Measurements from ENCODE around the gene HDDC2. TPM values are rescaled to one million over a fixed set of nuclear protein-coding genes. Genes with fewer than 3 reads are reported as not detected.

The HDDC2 gene
- total RNA-seq, 4 donors from 2014 or later: 52.0 to 78.3 (median 66.5) TPM

DNA sequence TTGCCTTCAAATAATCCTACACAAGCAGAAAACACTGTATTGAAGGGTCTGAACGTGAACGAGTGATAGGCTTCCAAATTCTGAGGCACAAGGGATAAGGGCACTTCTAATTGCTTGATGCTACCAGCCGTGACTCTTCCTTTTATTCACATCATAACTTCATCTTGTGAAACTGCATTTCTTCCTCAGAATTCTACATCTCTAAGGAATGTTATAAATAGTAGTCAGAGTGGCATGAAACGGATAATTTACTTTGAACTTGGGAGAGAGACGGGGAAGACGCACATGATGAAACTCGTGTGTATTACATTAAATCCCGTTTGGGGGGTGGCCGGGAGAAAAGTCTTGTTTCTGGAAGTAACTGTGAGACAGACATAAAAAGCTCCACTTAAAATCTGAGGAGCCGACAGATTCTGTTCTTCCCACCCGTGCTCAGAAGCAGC lies 754 bp downstream of the HDDC2 start:
- Histone ChIP-seq H3K9me3 (no peaks in the 10 kb centered on the region), H3K27me3 (no peaks in the 10 kb centered on the region), H3K36me3 (peaks cover 21% of the 10 kb centered on the region), H3K27ac (peak overlapping the region; percentile 93), H3K4me3 (peak overlapping the region; percentile 88), H3K4me1 (peaks cover 28% of the 10 kb centered on the region)
- 5% methylated on average over 11 of the region's 11 CpGs for WGBS
- DNase-seq (ENCODE audit: low spot score in 2 of 2): no peak
- TF ChIP-seq POLR2AphosphoS5 (IDR thresholded peaks at IDR 0.05): no peak
- no peak for TF ChIP-seq EP300 (IDR thresholded peaks at IDR 0.05)
- TF ChIP-seq, protein P1, sequence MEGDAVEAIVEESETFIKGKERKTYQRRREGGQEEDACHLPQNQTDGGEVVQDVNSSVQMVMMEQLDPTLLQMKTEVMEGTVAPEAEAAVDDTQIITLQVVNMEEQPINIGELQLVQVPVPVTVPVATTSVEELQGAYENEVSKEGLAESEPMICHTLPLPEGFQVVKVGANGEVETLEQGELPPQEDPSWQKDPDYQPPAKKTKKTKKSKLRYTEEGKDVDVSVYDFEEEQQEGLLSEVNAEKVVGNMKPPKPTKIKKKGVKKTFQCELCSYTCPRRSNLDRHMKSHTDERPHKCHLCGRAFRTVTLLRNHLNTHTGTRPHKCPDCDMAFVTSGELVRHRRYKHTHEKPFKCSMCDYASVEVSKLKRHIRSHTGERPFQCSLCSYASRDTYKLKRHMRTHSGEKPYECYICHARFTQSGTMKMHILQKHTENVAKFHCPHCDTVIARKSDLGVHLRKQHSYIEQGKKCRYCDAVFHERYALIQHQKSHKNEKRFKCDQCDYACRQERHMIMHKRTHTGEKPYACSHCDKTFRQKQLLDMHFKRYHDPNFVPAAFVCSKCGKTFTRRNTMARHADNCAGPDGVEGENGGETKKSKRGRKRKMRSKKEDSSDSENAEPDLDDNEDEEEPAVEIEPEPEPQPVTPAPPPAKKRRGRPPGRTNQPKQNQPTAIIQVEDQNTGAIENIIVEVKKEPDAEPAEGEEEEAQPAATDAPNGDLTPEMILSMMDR (IDR thresholded peaks at IDR 0.05): no peak
- TF ChIP-seq POLR2A (IDR thresholded peaks at IDR 0.05): no peak

DNA sequence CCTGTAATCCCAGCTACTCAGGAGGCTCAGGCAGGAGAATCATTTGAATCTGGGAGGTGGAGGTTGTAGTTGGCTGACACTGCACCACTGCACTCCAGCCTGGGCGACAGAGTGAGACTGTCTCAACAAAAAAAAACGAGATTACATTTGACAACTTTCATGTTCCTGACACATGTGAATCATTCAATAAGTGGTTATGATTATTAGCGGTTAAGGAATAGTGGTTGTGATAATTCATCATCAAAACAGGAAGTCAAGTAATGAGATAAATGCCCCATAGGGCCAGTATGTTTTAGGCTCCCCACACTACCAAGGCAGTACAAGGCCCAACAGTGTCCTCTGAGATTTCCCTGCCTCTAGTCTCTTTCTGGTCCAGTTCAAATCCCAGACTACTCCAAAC lies 2.5 kb downstream of the HDDC2 start:
- Histone ChIP-seq H3K27me3 (no peaks in the 10 kb centered on the region), H3K9me3 (no peaks in the 10 kb centered on the region), H3K36me3 (peaks cover 21% of the 10 kb centered on the region), H3K27ac (no peak overlapping the region), H3K4me1 (peaks cover 41% of the 10 kb centered on the region), H3K4me3 (no peak overlapping the region)
- WGBS: 97% methylated on average over 3 of the region's 3 CpGs
- no peak for TF ChIP-seq EP300 (IDR thresholded peaks at IDR 0.05)
- no peak for DNase-seq (ENCODE audit: low spot score in 2 of 2)

DNA sequence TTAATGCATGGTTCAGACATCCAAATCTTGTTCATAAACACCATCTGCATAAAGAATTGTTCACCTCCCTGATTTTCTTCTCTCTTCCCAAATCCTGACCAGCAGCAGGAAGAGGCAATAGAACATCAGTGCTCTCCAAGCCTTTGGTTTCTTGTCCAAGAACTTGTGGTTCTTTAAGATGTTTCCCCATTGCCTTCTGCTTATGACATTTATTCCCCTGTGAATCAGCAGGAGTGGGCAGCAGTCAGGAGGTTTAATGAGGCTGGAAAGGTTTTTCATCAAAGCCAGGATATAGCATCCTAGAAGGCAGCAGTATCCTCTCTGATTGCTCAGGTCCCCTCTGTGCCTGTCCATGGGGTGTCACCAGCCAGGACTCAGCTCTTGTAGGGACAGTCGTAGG lies 5.3 kb downstream of the HDDC2 start:
- Histone ChIP-seq H3K27ac (no peak overlapping the region), H3K9me3 (no peaks in the 10 kb centered on the region), H3K27me3 (no peaks in the 10 kb centered on the region), H3K4me3 (no peak overlapping the region), H3K4me1 (peaks cover 40% of the 10 kb centered on the region), H3K36me3 (peaks cover 39% of the 10 kb centered on the region)
- DNase-seq (ENCODE audit: low spot score in 2 of 2): no peak
- no peak for TF ChIP-seq POLR2A (IDR thresholded peaks at IDR 0.05)
- TF ChIP-seq POLR2AphosphoS5 (IDR thresholded peaks at IDR 0.05): no peak
- no peak for TF ChIP-seq EP300 (IDR thresholded peaks at IDR 0.05)
- TF ChIP-seq, protein P1 (IDR thresholded peaks at IDR 0.05): no peak
- WGBS: 88% methylated on average over 1 of the region's 1 CpG

DNA sequence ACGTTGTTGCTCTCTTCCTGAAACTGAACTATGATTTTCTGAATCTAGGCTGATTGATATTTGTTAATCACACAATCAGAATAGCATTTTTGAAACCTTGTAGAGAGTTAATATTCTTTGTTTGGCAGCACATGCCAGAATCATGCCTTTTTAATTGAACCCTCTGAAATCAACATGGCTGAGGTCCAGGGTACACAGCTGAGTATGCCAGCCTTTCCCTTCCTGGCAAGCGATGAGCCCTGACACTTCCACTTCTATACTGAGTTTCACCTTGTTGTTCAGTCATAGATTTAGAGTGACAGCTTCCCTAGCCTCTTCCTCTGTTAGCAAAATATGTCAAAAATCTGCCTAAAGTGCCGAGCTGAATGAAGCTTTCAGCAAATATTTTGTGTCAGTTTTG lies 6.8 kb downstream of the HDDC2 start:
- Histone ChIP-seq H3K27me3 (no peaks in the 10 kb centered on the region), H3K36me3 (peaks cover 40% of the 10 kb centered on the region), H3K9me3 (no peaks in the 10 kb centered on the region), H3K4me3 (no peak overlapping the region), H3K4me1 (peaks cover 29% of the 10 kb centered on the region), H3K27ac (no peak overlapping the region)
- WGBS: 42% methylated on average over 3 of the region's 3 CpGs
- DNase-seq (ENCODE audit: low spot score in 2 of 2): no peak
- TF ChIP-seq POLR2A (IDR thresholded peaks at IDR 0.05) (no peak), EP300 (IDR thresholded peaks at IDR 0.05) (no peak), POLR2AphosphoS5 (IDR thresholded peaks at IDR 0.05) (no peak)

DNA sequence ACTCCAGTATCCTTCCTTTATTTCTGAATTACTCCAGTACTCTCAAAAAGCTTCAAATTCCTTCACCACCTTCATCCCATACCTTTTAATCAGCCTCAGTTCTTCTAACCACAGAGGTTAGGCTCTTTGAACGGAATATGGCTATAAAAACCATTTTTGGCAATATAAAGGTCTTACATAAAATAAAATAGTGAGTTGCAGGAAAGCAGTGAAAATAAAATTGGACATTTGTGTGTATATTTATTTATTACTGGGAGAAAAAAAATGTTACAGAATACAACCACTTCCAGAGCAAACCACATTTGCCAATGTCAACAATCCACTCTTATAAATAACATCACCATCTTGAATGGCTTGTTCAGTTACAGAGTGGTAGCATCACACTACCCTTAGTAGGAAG lies 7.7 kb downstream of the HDDC2 start:
- H3K9me3 ChIP-seq: no peaks in the 10 kb centered on the region
- no peak for TF ChIP-seq POLR2AphosphoS5 (IDR thresholded peaks at IDR 0.05)
- no peak for TF ChIP-seq EP300 (IDR thresholded peaks at IDR 0.05)
- TF ChIP-seq, protein P1 (IDR thresholded peaks at IDR 0.05): no peak
- TF ChIP-seq POLR2A (IDR thresholded peaks at IDR 0.05): no peak
- H3K27me3 ChIP-seq: no peaks in the 10 kb centered on the region
- H3K4me3 ChIP-seq: no peak overlapping the region
- H3K36me3 ChIP-seq: peaks cover 45% of the 10 kb centered on the region
- H3K27ac ChIP-seq: no peak overlapping the region
- H3K4me1 ChIP-seq: peaks cover 25% of the 10 kb centered on the region
- 81% methylated on average over 1 of the region's 1 CpG for WGBS
- no peak for DNase-seq (ENCODE audit: low spot score in 2 of 2)

DNA sequence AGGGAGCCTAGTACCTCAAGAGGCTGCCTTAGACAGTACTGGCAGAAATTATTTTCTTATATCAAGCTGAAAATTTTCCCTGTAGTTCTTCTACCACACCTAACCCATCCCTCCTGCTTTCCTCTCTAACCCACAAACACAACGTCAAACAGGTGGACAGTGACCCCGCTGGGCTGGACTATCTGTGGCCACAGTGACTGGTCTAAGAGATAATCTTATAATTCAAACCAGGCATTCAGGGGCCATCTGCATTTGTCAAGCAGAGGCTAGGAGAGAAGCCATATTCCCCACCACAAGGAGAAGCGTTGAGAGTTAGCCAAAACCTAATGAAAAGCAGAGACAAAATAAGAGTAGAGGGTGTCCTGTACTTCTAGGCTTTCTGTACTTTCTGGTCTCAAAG lies 8.2 kb downstream of the HDDC2 start:
- Histone ChIP-seq H3K27ac (no peak overlapping the region), H3K4me1 (peaks cover 25% of the 10 kb centered on the region), H3K27me3 (no peaks in the 10 kb centered on the region), H3K36me3 (peaks cover 44% of the 10 kb centered on the region), H3K4me3 (no peak overlapping the region), H3K9me3 (no peaks in the 10 kb centered on the region)
- WGBS: 85% methylated on average over 3 of the region's 3 CpGs
- DNase-seq (ENCODE audit: low spot score in 2 of 2): no peak
- TF ChIP-seq, protein P1 (IDR thresholded peaks at IDR 0.05): no peak
